Glutamatergic neuron (in vitro differentiated cells): ENCODE data around the gene PIK3R6. TPM values are rescaled to one million over a fixed set of nuclear protein-coding genes. Genes with fewer than 3 reads are reported as not detected.

Experiments used
- DNase-seq: peaks from one replicate; pipeline ENCODE4 v3.0.0; 2022
- H3K27ac Mint-ChIP-seq: one replicate; pipeline ENCODE4 v1.8.0; 2020; ENCODE audit warnings: mild to moderate bottlenecking, mixed read lengths, inconsistent platforms; ENCODE audit not compliant: unreplicated experiment
- H3K27me3 Mint-ChIP-seq: one replicate; pipeline ENCODE4 v1.8.0; 2020; ENCODE audit warnings: mild to moderate bottlenecking, moderate library complexity, mixed read lengths, inconsistent platforms; ENCODE audit not compliant: unreplicated experiment
- H3K36me3 Mint-ChIP-seq: one replicate; pipeline ENCODE4 v1.8.0; 2020; ENCODE audit warnings: mild to moderate bottlenecking, mixed read lengths, inconsistent platforms; ENCODE audit not compliant: unreplicated experiment
- H3K4me1 Mint-ChIP-seq: one replicate; pipeline ENCODE4 v1.8.0; 2020; ENCODE audit warnings: mild to moderate bottlenecking, low read depth, mixed read lengths, inconsistent platforms; ENCODE audit not compliant: unreplicated experiment
- H3K4me3 Mint-ChIP-seq: one replicate; pipeline ENCODE4 v1.8.0; 2020; ENCODE audit warnings: mild to moderate bottlenecking, mixed read lengths, inconsistent platforms; ENCODE audit not compliant: unreplicated experiment
- H3K9me3 Mint-ChIP-seq: one replicate; pipeline ENCODE4 v1.8.0; 2020; ENCODE audit warnings: mild to moderate bottlenecking, moderate library complexity, mixed read lengths, inconsistent platforms; ENCODE audit not compliant: unreplicated experiment
- CTCF ChIP-seq: fragments of 200-600 bp; sonication (generic); IDR thresholded peaks from one replicate; pipeline ENCODE4 v1.5.0; 2021; ENCODE audit not compliant: partially characterized antibody, unreplicated experiment
- total RNA-seq: library from RNA; stranded (reverse); fragmentation: NEBNext Ultra II Directional; extraction: Animal tissue kit (Norgen Biotek cat#: 25700); gene quantifications from one replicate; pipeline ENCODE4 v1.2.1, GENCODE V29; 2021; ENCODE audit not compliant: unreplicated experiment

The PIK3R6 gene
- total RNA-seq, 1 donor from 2014 or later, result not detected

GRCh38 chr17:8880466-8880865 lies 13.0 kb upstream of the PIK3R6 start:
- DNase-seq, result no peak
- Mint-ChIP-seq H3K27ac (no peak overlapping the region), H3K4me1 (no peaks in the 10 kb centered on the region), H3K9me3 (peaks cover 2% of the 10 kb centered on the region), H3K4me3 (no peak overlapping the region), H3K36me3 (no peaks in the 10 kb centered on the region), H3K27me3 (peaks cover 6% of the 10 kb centered on the region)
- TF ChIP-seq CTCF, result no peak

- H3K4me3 Mint-ChIP-seq, result no peak overlapping the region
- H3K27me3 Mint-ChIP-seq, result peaks cover 8% of the 10 kb centered on the region
- no peaks in the 10 kb centered on the region for H3K4me1 Mint-ChIP-seq
- no peak for TF ChIP-seq CTCF
- peaks cover 3% of the 10 kb centered on the region for H3K9me3 Mint-ChIP-seq
- no peaks in the 10 kb centered on the region for H3K36me3 Mint-ChIP-seq
- no peak for DNase-seq
- H3K27ac Mint-ChIP-seq, result no peak overlapping the region
Observed at GRCh38 chr17:8879410-8879809, 11.9 kb upstream of the PIK3R6 start.

- Mint-ChIP-seq H3K27me3 (peaks cover 4% of the 10 kb centered on the region), H3K27ac (no peak overlapping the region), H3K36me3 (no peaks in the 10 kb centered on the region), H3K4me3 (no peak overlapping the region), H3K4me1 (peaks cover 3% of the 10 kb centered on the region), H3K9me3 (peaks cover 3% of the 10 kb centered on the region)
- DNase-seq, result no peak
- TF ChIP-seq CTCF, result no peak
Observed at GRCh38 chr17:8877984-8878383, 10.5 kb upstream of the PIK3R6 start.

- TF ChIP-seq CTCF, result no peak
- H3K27me3 Mint-ChIP-seq, result peaks cover 4% of the 10 kb centered on the region
Observed at GRCh38 chr17:8875957-8876356, 8.5 kb upstream of the PIK3R6 start.

GRCh38 chr17:8875436-8875835 lies 8.0 kb upstream of the PIK3R6 start:
- Mint-ChIP-seq H3K27me3 (peaks cover 4% of the 10 kb centered on the region), H3K36me3 (no peaks in the 10 kb centered on the region), H3K4me1 (peaks cover 3% of the 10 kb centered on the region), H3K27ac (no peak overlapping the region), H3K4me3 (no peak overlapping the region), H3K9me3 (peaks cover 3% of the 10 kb centered on the region)
- DNase-seq, result peak; percentile 4
- TF ChIP-seq CTCF, result no peak

More at GRCh38 chr17:8875957-8876356, 8.5 kb upstream of the PIK3R6 start:
- no peak for DNase-seq
- Mint-ChIP-seq H3K9me3 (peaks cover 3% of the 10 kb centered on the region), H3K36me3 (no peaks in the 10 kb centered on the region), H3K4me3 (no peak overlapping the region), H3K27ac (no peak overlapping the region), H3K4me1 (peaks cover 3% of the 10 kb centered on the region)
